Upper lobe of right lung (tissue), 1 donor: ENCODE data around the gene EVX1. TPM values are rescaled to one million over a fixed set of nuclear protein-coding genes. Genes with fewer than 3 reads are reported as not detected.

Source experiments
- ATAC-seq: fragments of 200-7000 bp; cut with Tn5 transposase; one replicate; pipeline ENCODE4 v1.9.1; 2020; ENCODE audit warnings: mild to moderate bottlenecking, moderate library complexity
- DNase-seq: peaks from one replicate; pipeline ENCODE4 v3.0.0-alpha.2; 2020
- H3K27ac ChIP-seq: fragments of 200-600 bp; one replicate; pipeline ENCODE4 v1.8.0; 2022
- H3K27me3 ChIP-seq: fragments of 200-600 bp; one replicate; pipeline ENCODE4 v1.8.0; 2022; ENCODE audit warnings: mild to moderate bottlenecking
- H3K36me3 ChIP-seq: fragments of 200-600 bp; one replicate; pipeline ENCODE4 v1.8.0; 2022
- H3K4me1 ChIP-seq: fragments of 200-600 bp; one replicate; pipeline ENCODE4 v1.8.0; 2022
- H3K4me3 ChIP-seq: fragments of 200-600 bp; one replicate; pipeline ENCODE4 v1.8.0; 2022; ENCODE audit warnings: mild to moderate bottlenecking
- H3K9me3 ChIP-seq: fragments of 200-600 bp; one replicate; pipeline ENCODE4 v1.8.0; 2022
- CTCF ChIP-seq: fragments of 200-600 bp; IDR thresholded peaks from one replicate; pipeline ENCODE4 v1.8.0; 2022; ENCODE audit warnings: antibody characterized with exemption
- intact Hi-C: fragments of 100-400 bp; cut with DNase I; formaldehyde crosslinking; loops from one replicate; pipeline ENCODE4 v1.11.0; 2022
- total RNA-seq: library from RNA; stranded (reverse); fragmentation: NEBNext Ultra II Directional; extraction: Animal tissue kit (Norgen Biotek cat#: 25700); gene quantifications from one replicate; pipeline ENCODE4 v1.2.1, GENCODE V29; 2021
- donor health status: DM: no; HTN: yes; CAD: no; lungs with severe emphysema.

The EVX1 gene
- total RNA-seq, 1 donor from 2014 or later, result not detected

GRCh38 chr7:27220440-27220955 is 22.1 kb upstream of the EVX1 start:
- Histone ChIP-seq H3K27ac (no peak overlapping the region), H3K4me1 (peaks cover 4% of the 10 kb centered on the region), H3K36me3 (no peaks in the 10 kb centered on the region), H3K27me3 (peaks cover 89% of the 10 kb centered on the region), H3K4me3 (no peak overlapping the region), H3K9me3 (no peaks in the 10 kb centered on the region)
- DNase-seq, result peak; percentile 55
- ATAC-seq, result peak; percentile 28
- intact Hi-C loops, result no loop called here
- no peak for TF ChIP-seq CTCF

- TF ChIP-seq CTCF, result no peak
- Histone ChIP-seq H3K27ac (no peak overlapping the region), H3K36me3 (no peaks in the 10 kb centered on the region), H3K9me3 (no peaks in the 10 kb centered on the region), H3K27me3 (peaks cover 94% of the 10 kb centered on the region), H3K4me3 (no peak overlapping the region), H3K4me1 (peaks cover 6% of the 10 kb centered on the region)
- DNase-seq, result no peak
- ATAC-seq, result no peak
- intact Hi-C loops, result no loop called here
These were observed 21.3 kb upstream of the EVX1 start for GRCh38 chr7:27221201-27221797.

- TF ChIP-seq CTCF, result no peak
- Histone ChIP-seq H3K36me3 (no peaks in the 10 kb centered on the region), H3K27me3 (peaks cover 96% of the 10 kb centered on the region), H3K9me3 (no peaks in the 10 kb centered on the region), H3K4me3 (no peak overlapping the region), H3K27ac (no peak overlapping the region), H3K4me1 (peaks cover 6% of the 10 kb centered on the region)
- intact Hi-C loops, result no loop called here
- no peak for DNase-seq
- no peak for ATAC-seq
These were observed 18.5 kb upstream of the EVX1 start for GRCh38 chr7:27223941-27224575.

- DNase-seq, result no peak
- intact Hi-C loops, result no loop called here
- H3K36me3 ChIP-seq, result no peaks in the 10 kb centered on the region
- no peak overlapping the region for H3K27ac ChIP-seq
- peaks cover 6% of the 10 kb centered on the region for H3K4me1 ChIP-seq
- H3K9me3 ChIP-seq, result no peaks in the 10 kb centered on the region
- TF ChIP-seq CTCF, result no peak
- no peak overlapping the region for H3K4me3 ChIP-seq
- no peak for ATAC-seq
- peaks cover 84% of the 10 kb centered on the region for H3K27me3 ChIP-seq
These were observed 17.3 kb upstream of the EVX1 start for GRCh38 chr7:27224983-27225934.

- no peaks in the 10 kb centered on the region for H3K9me3 ChIP-seq
- no peaks in the 10 kb centered on the region for H3K36me3 ChIP-seq
- intact Hi-C loops, result no loop called here
- H3K27me3 ChIP-seq, result peaks cover 62% of the 10 kb centered on the region
- H3K4me1 ChIP-seq, result peaks cover 6% of the 10 kb centered on the region
- no peak for ATAC-seq
- H3K4me3 ChIP-seq, result no peak overlapping the region
- DNase-seq, result no peak
- TF ChIP-seq CTCF, result no peak
- H3K27ac ChIP-seq, result no peak overlapping the region
These were observed 13.2 kb upstream of the EVX1 start for GRCh38 chr7:27229448-27229847.
